GM18951 (cell line): Measurements from ENCODE around the gene SPSB2.

Experiments used
- POLR2A ChIP-seq: IDR thresholded peaks from 4 replicates; pipeline ENCODE4 v1.6.1; 2011; ENCODE audit warnings: mild to moderate bottlenecking; ENCODE audit not compliant: insufficient read length, insufficient read depth; ENCODE audit errors: extremely low read depth
- in situ Hi-C: fragments of 300-500 bp; cut with MboI; formaldehyde crosslinking; loops from one replicate; pipeline ENCODE4 v1.12.0; 2022; ENCODE audit warnings: low sequenced_read_pairs, mixed read lengths, inconsistent platforms; ENCODE audit not compliant: unreplicated experiment

The SPSB2 gene

DNA sequence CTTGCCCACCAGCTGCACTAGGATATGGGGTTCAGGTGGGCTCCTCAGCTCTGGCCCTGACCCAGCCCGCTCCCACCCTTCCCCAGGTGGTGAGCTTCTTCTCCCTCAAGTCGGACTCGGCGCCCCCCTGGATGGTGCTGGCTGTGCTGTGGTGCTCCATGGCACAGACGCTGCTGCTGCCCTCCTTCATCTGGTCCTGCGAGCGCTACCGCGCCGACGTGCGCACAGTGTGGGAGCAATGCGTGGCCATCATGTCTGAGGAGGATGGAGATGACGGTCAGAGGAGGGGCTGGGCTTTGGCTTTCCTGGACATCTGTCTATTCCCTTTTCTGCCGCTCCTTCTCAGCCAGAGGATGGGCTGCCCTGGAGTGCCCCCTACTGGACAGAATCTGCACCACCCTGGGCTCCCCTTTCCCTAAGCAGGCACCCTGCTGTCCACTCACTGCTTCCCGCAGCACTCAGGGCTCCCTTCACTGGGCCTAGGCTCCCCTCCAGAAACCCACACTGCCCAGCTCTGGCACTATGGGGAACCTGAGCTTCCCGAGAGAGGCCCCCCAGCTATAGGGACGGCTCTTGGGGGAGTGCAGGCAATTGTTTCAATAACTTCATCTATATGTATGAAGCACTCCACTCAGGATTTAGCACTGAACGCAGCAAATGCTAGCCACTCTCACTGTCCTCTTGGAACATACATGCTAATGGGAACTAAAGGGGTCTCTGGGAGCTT, 47.5 kb downstream of the SPSB2 start:
- in situ Hi-C loops: no loop called here

DNA sequence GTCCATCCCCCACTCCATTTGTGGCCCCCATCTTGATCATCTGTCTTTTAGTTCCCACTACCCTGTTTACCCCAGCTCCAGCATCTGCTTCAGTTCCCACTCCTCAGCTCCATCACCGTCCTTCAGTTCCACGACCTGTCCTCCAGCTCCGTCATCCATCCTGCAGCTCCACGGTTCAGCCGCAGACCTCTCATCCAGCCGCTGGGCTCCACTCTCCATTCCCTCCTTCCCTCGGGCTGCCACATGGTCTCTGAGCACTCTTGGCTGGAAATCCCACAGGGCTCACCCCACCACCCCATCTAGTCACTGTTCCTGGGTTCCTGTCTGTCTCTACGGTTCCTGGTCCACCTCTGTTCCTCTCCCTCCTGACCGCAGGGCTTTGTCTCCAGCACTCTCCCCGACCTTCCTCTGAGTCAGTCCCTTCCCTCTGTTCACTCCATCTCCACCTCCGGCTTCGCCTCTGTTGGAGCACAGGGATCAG, 48.2 kb downstream of the SPSB2 start:
- in situ Hi-C loops: no loop called here
- no peak for TF ChIP-seq POLR2A

More for the DNA sequence above, 47.5 kb downstream of the SPSB2 start:
- no peak for TF ChIP-seq POLR2A

DNA sequence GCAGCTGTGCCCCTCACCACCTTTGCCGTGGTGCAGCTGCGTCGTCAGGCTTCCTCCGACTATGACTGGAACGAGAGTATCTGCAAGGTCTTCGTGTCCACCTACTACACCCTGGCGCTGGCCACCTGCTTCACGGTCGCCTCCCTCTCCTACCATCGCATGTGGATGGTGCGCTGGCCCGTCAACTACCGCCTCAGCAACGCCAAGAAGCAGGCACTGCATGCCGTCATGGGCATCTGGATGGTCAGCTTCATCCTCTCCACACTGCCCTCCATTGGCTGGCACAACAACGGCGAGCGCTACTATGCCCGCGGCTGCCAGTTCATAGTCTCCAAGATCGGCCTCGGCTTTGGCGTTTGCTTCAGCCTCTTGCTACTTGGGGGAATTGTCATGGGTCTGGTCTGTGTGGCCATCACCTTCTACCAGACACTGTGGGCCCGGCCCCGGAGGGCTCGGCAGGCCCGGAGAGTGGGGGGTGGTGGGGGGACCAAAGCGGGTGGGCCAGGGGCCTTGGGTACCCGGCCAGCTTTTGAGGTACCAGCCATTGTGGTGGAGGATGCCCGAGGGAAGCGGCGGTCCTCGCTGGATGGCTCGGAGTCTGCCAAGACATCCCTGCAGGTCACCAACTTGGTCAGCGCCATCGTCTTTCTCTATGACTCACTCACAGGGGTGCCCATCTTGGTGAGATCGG, 48.9 kb downstream of the SPSB2 start:
- in situ Hi-C loops: no loop called here
- no peak for TF ChIP-seq POLR2A

DNA sequence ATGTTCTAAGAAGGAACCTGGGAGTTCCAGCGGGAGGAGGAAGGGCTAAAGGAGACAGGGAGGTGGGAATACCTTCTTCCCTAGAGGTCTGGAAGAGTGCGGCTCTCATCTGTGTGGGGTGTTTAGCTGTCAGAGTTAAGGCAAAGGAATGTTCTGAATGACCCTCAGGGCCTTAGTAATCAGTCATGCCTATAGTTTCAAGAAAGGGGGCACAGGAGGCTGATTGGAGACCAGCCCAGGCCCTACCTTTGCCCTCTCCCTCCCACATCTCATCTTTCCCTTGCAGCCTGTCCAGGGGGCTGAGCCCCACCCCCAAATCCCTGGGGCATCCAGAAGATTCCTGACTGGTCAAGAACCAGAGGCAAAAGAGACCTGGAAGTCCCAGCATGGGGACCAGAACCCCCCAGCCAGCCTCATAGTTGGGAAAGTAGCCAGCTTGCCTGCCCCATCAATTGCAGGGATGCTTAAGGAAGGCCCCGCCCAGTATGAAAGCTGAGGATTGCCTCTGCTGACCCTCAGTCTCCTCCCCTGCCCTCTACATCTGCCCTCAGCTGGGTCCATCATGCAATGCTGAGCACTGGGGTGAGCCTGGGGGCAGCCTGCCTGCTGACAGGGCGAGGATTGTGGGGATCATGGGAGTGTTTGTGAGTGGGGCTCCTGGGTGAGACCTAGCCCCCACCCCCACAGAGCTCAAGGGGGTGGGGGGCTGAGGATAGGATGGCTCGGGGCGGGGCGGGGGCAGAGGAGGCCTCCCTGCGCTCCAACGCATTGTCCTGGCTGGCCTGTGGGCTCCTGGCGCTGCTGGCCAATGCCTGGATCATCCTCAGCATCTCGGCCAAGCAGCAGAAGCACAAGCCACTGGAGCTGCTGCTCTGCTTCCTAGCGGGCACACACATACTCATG, 49.7 kb downstream of the SPSB2 start:
- no peak for TF ChIP-seq POLR2A
- in situ Hi-C loops: no loop called here

DNA sequence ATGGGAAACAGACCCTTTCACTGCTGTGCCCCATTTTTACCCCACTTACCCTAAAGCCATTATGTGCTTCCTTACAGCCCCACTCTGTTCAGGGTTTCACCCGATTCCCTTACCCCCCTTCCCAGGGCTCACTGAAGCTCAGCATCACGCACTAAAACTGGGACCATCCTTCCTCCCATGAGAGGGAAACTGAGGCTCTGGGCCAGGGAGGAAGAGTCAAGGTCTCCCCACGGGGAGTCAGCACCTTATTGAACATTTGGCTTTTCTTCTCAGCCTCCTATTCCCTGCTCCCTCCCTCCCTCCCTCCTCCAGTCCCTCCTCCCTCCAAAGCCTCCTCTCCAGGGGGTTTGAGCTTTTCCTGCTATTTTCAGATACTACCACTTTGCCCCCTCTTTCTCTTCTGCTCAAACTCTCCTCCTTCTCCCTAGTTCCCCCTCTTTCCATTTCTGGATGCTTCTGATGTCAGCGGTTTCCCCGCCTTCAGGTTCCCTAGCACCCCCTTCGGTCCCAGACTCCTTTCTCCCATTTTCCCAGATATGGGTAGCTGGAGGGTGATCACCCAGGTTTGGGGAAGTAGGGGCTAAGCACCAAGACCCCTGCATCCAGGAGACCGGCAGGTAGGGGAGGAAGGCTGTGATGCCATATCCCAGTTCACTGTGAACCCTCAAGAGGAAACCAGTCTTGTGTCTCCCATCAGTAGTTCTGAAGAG, 50.5 kb downstream of the SPSB2 start:
- no peak for TF ChIP-seq POLR2A
- in situ Hi-C loops: no loop called here

DNA sequence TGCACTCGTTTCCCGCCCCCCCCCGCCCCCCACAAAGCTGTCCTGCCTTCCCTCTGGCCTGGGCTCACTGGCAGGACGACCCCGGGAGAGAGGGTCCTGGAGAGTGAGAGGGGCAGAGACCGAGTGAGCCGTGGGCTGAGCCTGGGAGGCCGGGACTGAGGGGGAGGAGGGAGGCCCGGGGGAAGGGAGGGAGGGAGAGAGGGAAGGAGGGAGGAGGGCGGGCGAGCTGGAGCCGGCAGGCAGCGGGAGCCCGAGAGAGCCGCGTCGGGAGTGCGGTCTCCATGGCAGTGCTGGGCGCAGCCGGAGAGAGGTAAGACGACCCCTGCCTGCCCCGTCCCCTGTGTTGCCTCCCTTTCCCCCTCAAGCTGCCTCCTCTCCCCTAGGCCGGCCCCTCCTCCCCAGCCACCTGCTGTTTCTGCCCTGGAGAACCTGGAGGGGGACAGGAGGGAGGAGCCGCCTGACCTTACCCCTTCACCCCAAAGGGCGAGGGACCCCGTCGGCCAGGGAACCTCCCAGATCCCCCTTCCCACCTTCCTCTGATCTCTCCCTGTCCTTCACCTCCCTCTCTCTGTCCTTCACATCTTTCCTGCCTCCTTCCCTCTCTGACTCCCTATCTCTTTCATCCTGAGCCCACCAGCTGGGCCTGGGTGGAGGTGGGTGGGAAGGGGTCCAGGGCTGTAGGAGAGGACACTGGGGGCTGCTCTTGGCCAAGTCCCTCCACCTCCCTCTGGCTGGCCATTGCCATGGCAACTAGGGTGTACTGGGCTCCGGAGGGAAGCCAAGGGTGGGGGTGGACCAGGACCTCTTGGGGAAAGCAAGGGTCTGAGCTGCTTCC, 51.3 kb downstream of the SPSB2 start, which contains the start of gene GPR162:
GPR162 (plus strand) TSS at position 231 of the 835 bp plus-strand sequence. CDS start 2,078 bp downstream, outside the sequence.
- no peak for TF ChIP-seq POLR2A
- in situ Hi-C loops: no loop called here
